Ishikawa (cell line): ENCODE data around the gene GMNC.
A peak's percentile ranks its signal among the peaks of the same experiment; 100 is the strongest.

Source experiments
- EP300 ChIP-seq: IDR thresholded peaks from 2 replicates; pipeline ENCODE4 v1.6.1; 2012; ENCODE audit warnings: borderline replicate concordance
- MAX ChIP-seq: IDR thresholded peaks from 2 replicates; pipeline ENCODE4 v1.6.1; 2012
- RAD21 ChIP-seq: IDR thresholded peaks from 2 replicates; pipeline ENCODE4 v1.6.1; 2012; ENCODE audit warnings: low read depth
- TAF1 ChIP-seq: IDR thresholded peaks from 2 replicates; pipeline ENCODE4 v1.6.1; 2012; ENCODE audit warnings: low read depth, mild to moderate bottlenecking

- no peak for TF ChIP-seq EP300
- peak; percentile 38; the same call in 1 of the 2 replicates for TF ChIP-seq RAD21
- TF ChIP-seq MAX = no peak
- TF ChIP-seq TAF1 = no peak
These were observed 15.4 kb upstream of the GMNC start for GRCh38 chr3:190877925-190878324.
